Stimulated activated CD8-positive, alpha-beta memory T cell treated with anti-CD3 and anti-CD28 coated beads, Interleukin-2, amount 100 ng/mL, for 48 hours (primary cell): ENCODE results near the gene MRPL53.
"Not testable (repeated sequence)": the region's sequence is repeated elsewhere in the genome, so short reads cannot be mapped to it uniquely, and the experiment has no call there.

Experiments used
- DNase-seq, 2 donors: peaks; one replicate each; pipeline ENCODE4 v3.0.0-alpha.2; 2020; ENCODE audit warnings: low read depth in 2 of 2

Gene MRPL53

GRCh38 chr2:74502720-74503505 lies 30.4 kb upstream of the MRPL53 start:
- no peak for DNase-seq

- DNase-seq, result no peak
These were observed 29.8 kb upstream of the MRPL53 start for GRCh38 chr2:74502147-74502719.

- DNase-seq, result no peak
These were observed 29.0 kb upstream of the MRPL53 start for GRCh38 chr2:74501335-74502071.

GRCh38 chr2:74500578-74500946 lies 28.1 kb upstream of the MRPL53 start:
- no peak for DNase-seq

GRCh38 chr2:74499940-74500577 lies 27.6 kb upstream of the MRPL53 start:
- no peak for DNase-seq

GRCh38 chr2:74499267-74499939 lies 26.9 kb upstream of the MRPL53 start, which contains the start of gene LBX2:
Gene LBX2, minus strand, starts transcription at chr2:74499603. Its CDS starts 66 bp downstream, at chr2:74499537.
- DNase-seq, result no peak

GRCh38 chr2:74498500-74499266 lies 26.2 kb upstream of the MRPL53 start:
- no peak for DNase-seq

GRCh38 chr2:74497777-74498499 lies 25.5 kb upstream of the MRPL53 start:
- no peak for DNase-seq

- no peak for DNase-seq
These were observed 24.7 kb upstream of the MRPL53 start for GRCh38 chr2:74496997-74497776.

- DNase-seq, result no peak
These were observed 23.0 kb upstream of the MRPL53 start for GRCh38 chr2:74495440-74495839.

- DNase-seq, result no peak
These were observed 21.1 kb upstream of the MRPL53 start for GRCh38 chr2:74493546-74493945.

GRCh38 chr2:74491648-74492544 lies 19.4 kb upstream of the MRPL53 start:
- no peak for DNase-seq

- DNase-seq, result no peak
These were observed 17.4 kb upstream of the MRPL53 start for GRCh38 chr2:74489906-74490305.

- DNase-seq, result no peak
These were observed 16.4 kb upstream of the MRPL53 start for GRCh38 chr2:74488643-74489481.

GRCh38 chr2:74486141-74486540 lies 13.7 kb upstream of the MRPL53 start:
- DNase-seq, result no peak

- DNase-seq, result not testable (repeated sequence)
These were observed 11.2 kb upstream of the MRPL53 start for GRCh38 chr2:74483675-74484164.
